GM18526 (cell line): ENCODE data around the gene SUPT20HL2.

ENCODE experiments used
- POLR2A ChIP-seq: IDR thresholded peaks from 3 replicates; pipeline ENCODE4 v1.6.1; 2011; ENCODE audit not compliant: insufficient read length; ENCODE audit errors: extremely low read depth

Gene SUPT20HL2

DNA sequence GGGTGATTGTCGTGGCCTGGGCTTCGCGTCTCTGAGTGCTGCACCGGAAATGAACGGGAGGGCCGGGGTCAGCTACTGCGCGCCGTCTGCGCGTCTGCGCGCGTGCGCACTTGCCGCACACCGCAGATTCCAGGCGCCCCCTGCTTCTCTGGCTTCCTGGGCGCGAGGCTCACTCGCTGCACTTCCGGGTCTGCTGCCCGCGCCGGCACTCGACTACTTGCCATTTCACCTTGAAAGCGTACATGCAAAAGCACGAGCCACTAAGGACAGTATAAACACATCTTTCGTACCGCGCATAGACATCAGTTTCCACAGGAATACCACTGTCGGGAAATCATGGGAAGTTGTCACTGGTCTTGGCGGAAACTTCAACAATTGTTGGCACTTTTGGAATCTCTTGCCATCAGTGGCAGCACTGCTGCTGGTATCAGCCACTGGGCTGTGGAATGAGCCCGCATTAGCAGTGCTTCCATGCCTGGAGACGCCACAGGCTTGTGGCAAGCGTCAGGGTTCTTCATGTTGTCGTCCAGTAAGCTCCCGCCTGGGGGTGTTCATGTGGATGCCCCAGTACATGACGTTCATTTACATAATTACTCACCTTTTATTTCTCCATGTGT, at the start of gene SUPT20HL2:
SUPT20HL2 (minus strand) TSS at position 51 of the 617 bp plus-strand sequence. CDS start 754 bp downstream, outside the sequence.
- no peak for TF ChIP-seq POLR2A

DNA sequence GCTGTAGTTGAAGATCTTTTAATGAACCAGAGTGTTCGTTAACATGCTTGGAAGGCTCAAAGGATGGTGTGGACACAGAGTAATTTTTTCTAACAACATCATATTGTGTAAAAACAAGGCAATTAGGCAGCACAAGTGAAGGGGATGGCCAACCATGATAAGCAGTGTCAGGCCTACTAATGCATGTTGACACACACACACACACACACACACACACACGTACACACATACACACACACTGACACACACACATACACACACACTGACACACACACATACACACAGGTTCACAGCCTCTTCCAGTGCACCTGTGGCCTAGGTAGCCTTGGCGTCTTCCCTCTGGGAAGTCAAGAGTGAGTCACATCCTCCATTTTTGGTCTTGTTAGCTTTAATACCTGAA, 46.4 kb upstream of the SUPT20HL2 start, which contains the start of gene SUPT20HL1:
SUPT20HL1 (plus strand) TSS at position 368 of the 400 bp plus-strand sequence. CDS start 2,122 bp downstream, outside the sequence.
- TF ChIP-seq POLR2A, result no peak

DNA sequence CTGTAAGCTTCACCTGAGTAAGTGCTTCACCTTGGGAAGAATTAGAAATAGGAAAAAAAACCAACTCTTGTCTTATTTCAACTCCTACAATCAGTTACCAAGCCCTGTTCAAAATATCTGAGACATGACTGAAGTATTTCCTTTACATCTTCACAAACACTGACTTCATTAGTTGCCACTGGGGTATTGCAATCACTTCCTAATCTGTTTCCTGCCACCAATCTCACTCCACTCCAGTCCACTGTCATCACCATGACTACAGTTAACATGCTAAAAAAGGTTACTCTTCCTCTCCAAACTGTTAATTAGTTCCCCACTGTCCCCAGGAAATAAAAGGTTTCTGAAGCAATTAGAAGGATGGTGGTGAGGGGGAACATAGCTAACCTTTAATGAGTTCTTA, 43.2 kb upstream of the SUPT20HL2 start:
- no peak for TF ChIP-seq POLR2A

DNA sequence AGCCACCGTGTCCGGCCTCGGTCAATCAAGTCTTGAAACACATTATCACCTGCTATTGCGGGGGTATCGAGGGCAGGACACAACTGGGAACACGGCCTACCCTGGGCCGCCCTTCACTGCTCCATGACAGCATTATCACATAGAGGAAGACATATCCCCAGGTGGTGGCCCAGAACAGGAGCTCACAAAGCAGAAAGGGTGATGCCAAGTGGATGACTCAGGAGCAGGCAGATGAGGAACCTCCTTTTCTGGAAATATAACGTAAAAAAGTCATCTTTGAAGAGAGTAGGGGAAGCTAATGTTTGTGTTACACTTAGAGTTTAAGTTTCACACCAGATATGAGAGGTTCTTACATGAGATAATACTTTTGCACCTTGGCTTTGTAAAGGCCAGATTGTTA, 41.2 kb upstream of the SUPT20HL2 start:
- no peak for TF ChIP-seq POLR2A

DNA sequence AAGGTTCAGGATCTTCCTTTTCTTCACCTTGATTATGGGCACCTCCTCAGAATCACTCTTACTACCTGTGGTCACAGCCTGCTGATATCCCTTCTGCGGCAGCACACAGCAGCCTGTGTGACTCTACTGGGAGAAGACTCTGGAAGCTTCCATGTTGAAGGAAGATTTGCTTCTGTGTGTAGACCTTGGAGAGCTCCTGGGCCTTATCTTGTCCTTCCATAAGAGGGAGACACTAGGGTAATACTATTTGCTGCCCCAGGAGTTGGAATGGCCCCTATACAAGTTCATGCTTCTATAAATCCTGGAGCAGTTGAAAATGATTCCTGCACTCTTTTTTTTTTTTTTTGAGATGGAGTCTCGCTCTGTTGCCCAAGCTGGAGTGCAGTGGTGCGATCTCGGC, 36.3 kb upstream of the SUPT20HL2 start:
- TF ChIP-seq POLR2A, result no peak

DNA sequence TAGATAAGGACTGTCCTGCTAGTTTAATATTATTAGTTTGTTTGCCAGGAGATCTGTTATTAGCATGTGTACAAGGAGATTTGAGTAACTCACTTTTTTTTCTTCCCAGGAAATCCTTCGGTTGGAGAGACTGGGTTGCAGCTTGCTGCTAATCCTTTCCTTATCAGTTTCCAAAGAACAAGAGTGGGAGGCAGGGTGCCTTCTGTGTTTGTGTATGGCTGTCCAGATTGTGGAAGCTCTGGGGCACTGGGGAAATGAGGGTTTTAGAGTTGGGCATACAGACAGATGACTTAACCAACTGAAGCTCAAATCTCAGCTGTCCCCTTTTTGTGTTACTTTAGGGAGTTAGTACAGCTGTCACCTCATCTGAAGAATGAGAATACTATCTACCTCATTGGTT, 34.0 kb upstream of the SUPT20HL2 start:
- no peak for TF ChIP-seq POLR2A

DNA sequence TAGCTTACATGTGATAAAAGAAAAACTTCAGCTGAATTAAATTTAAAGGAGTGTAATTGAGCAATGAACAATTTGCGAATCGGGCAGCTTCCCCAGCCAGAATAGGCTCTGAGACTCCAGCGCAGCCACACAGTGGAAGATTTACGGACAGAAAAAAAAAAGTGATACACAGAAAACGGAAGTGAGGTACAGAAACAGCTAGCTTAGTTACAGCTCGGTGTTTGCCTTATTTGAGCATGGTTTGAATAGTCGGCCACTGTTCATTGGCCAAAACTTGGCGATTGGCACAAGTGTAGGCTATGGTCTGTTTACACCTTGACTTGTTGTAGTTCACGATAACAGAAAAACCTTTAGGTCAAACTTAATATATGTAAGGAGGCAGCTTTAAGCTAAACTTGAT, 29.9 kb upstream of the SUPT20HL2 start:
- TF ChIP-seq POLR2A, result no peak

DNA sequence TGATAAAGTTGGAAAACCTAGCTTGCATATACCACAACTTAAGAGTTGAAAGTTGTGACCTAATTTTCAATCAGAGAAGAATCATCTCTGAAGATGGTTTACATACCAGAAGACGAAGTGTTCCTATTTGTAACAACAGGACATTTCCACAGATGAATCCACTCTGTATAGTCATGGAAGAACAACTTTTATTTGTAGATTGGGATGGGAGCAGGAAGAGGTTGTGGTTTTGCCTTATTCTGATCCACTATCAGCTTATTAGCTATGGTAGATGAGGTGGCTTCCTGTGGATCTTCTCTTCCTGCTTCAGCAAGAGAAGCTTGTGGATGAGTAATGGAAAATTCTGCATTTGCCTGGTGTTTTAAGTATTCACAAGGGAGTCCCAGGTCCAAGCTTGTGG, 27.9 kb upstream of the SUPT20HL2 start:
- no peak for TF ChIP-seq POLR2A

DNA sequence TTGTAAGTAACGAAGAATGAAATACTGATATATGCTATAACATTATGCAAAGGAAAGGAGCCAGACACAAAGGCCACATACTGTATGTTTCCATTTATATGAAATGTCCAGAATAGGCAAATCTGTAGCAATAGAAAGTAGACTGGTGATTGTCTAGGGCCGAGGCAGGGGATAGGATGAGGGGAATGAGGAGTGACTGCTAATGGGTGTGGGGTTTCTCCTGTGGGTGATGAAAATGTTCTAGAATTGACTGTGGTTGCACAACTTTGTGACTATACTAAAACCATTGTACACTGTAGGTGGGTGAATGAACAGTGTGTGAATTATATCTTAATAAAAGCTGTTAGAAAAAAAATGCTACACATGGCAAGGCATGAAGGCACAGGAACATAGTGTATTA, 26.6 kb upstream of the SUPT20HL2 start:
- no peak for TF ChIP-seq POLR2A

DNA sequence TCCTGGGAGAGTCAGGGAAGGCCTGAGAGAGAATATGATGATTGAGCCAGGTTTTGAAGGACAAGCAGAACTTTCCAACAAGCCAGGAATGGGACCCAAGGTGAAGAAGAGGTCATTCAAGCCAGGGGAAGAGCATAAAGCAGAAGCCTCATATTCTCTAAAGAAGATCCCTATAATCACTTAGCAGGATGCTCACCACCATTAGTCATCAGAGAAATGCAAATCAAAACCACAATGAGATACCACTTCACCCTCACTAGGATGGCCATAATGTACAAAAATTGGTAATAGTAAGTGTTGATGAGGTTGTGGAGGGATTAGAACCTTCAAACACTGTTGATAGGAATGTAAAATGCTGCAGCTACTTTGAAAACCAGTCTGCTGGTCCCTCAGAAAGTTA, 26.0 kb upstream of the SUPT20HL2 start:
- no peak for TF ChIP-seq POLR2A

DNA sequence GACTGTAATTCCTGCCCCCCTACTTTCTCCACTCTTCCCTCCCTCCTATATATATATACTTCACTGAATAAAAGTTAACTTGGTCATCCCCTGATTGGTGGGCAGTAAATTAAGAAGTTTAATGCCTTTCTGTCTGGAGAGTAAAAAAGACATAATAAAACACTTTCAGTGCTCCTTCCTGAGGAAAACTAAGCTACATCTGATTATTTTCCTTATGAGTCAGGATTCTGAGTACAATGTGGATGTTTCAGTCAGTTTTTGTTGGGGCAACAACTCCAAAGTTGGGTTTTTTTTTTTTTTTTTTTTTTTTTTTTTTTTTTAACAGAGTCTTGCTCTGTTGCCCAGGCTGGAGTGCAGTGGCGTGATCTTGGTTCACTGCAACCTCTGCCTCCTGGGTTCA, 22.0 kb upstream of the SUPT20HL2 start:
- TF ChIP-seq POLR2A, result no peak

DNA sequence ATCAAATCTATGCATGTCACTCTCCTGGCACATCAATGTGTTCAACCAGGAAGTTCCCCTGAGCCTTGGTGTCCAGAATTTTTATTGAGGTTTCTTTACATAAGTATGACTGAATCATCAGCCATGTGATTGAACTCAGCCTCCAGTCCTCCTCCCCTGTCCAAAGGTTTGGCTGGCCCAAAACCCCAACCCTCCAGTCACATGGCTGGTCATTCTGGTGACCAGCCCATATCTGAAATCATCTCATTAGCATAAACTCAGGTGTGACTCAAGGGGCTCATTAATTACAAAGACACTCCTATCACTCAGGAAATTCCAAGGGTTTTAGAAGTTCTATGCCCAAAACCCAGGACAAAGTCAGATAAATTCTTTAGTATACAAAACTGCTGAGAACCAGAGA, 20.6 kb upstream of the SUPT20HL2 start:
- no peak for TF ChIP-seq POLR2A

DNA sequence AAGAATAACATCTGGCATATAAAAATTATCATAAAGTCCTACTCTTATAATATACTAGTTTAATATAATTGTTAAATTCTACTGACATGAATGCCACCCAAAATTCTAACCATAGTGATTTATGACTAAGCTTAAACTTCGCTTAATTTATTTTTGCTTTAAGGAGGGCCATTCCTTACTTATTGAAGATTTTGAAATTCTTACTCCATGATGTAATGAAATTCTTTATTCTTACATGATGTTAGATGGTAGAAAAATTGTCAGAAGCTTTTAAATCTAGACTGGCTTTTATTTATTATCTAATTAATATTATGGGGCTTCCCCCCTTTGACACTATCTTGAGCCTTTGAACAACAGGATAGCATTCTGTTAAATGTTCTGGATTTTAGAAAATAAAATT, 19.5 kb upstream of the SUPT20HL2 start:
- no peak for TF ChIP-seq POLR2A

DNA sequence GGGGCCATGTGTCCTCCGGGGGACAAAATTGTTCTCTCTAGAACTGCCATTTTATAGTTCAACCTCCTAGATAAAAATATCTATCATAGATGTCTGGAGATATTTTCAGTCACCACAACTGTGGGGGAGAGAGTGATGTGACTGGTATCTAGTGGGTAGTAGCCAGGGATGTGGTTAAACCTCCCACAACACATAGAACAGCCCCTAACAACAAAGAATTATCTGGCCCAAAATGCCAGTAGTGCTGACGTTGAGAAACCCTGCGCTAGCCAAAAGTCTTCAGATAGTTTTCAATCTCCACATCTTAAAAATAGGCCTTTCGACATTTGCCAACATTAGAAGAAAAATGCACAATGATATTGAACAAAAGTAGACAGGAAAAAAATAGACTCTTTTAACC, 19.0 kb upstream of the SUPT20HL2 start:
- no peak for TF ChIP-seq POLR2A

DNA sequence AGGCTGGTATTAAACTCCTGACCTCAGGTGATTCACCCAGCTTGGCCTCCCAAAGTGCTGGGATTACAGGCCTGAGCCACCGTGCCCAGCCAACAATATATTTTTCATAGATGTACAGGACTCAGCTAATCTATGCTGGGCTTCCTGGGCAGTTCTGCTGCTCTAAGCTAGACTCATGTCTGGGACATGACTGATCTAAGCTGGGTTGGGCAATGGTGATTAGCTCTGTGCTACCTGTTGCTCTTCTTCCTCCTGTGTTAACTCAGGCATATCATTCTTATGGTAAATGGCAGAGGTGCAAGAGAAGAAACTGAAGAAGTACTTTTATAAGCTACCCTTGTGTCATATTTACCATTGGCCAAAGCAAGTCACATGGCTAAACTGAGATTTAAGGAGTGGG, 11.4 kb upstream of the SUPT20HL2 start:
- TF ChIP-seq POLR2A, result no peak

DNA sequence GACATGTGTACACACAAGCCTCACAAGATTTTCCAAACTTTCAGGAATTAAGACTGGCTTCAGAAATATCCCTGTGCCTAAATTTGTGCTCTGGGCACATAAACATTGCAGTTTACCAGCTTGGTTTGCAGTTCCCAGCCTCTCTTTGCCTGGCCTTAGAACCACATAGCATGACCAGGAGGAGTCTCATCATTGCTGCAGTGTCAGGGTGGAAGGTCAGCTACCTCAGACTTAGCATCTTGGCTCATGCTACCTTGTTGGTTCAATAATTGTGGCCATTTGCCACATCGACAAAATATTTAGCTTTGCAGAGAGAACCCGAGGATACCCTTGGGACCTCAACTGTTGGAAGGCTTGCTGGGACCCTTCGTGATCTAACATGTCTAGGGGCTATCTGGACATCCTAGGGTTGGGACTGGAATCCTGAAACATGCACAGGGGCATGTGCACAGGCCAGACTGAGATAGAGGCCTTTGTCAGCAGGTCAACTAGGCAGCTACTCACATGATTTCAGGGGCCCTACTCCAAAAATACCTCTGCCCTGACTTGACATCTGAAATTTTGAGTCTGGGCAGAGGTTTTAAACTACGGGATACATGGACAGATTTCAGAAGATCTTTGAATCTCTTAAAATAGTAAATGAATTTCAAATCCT, 8.0 kb upstream of the SUPT20HL2 start:
- no peak for TF ChIP-seq POLR2A

DNA sequence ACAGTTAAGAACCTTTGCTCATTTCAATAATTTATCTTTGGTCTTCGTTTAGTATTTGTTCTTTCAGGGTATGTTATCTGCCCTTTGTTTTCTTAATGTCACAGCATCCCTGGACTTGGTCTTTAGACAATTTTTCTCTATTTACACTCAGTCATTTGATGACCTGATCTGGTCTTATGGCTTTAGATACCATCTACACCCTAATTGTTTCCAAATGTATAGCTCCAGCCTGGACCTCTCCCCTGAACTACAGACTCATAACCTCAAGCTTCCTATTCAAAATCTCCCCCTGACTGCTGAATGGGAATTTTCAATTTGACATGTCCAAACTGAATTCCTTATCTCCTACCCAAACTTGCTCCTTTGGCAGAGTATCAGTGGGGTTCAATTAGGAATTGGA, 3.7 kb upstream of the SUPT20HL2 start:
- TF ChIP-seq POLR2A, result no peak

DNA sequence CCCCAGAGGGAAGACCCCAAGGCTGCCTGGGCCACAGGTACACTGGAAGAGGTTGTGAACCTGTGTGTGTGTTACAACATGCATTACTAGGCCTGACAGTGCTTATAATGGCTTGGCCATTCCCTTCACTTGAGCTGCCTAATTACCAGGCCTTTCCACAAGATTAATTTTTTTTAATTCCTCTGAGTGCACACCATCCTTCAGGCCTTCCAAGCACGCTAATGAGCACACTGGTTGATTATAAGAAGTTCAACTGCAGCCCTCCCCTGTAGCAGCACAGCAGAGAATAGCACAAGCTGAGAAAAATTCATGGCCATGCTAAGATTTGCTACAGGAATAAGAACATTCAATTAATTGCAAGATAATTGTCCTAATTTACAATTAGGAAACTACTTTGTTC, 2.2 kb upstream of the SUPT20HL2 start:
- TF ChIP-seq POLR2A, result no peak

DNA sequence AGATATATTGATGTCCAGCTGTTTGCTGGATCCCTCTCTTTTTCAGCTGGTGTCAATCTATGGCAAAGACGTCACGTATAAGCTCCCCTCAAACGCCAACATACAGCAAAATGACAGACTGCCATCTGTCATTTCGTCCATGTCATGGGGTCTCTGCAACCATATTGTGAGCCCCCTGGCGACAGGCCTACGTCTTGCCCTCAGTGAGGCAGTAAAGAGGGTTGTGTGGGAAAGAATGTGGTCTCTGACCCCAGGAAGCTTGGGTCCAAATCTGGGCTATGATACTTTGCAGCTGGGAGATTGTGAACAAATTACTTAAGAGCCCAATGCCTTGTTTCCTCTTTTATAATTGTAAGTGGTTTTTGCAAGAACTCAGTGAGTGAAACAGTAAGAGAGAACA, 7.4 kb downstream of the SUPT20HL2 start:
- no peak for TF ChIP-seq POLR2A
